ENCODE data around the gene FA2H.

The FA2H gene

DNA sequence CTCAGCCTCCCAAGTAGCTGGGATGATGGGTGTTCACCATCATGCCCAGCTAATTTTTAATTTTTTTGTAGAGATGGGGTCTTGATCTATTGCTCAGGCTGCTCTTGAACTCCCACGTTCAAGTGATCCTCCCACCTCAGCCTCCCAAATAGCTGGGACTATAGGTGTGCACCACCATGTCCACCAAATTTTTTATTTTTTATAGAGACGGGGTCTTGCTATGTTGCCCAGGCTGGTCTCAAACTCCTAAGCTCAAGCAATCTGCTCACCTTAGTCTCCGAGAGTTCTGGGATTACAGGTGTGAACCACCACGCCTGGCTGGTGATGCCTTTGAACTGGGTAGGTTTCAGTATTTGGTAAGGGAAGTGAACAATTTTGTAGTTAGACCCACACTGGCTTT, 30.1 kb downstream of the FA2H start:
- DNase-seq (ENCODE audit: low read depth) = no peak
- TF ChIP-seq, protein P1, sequence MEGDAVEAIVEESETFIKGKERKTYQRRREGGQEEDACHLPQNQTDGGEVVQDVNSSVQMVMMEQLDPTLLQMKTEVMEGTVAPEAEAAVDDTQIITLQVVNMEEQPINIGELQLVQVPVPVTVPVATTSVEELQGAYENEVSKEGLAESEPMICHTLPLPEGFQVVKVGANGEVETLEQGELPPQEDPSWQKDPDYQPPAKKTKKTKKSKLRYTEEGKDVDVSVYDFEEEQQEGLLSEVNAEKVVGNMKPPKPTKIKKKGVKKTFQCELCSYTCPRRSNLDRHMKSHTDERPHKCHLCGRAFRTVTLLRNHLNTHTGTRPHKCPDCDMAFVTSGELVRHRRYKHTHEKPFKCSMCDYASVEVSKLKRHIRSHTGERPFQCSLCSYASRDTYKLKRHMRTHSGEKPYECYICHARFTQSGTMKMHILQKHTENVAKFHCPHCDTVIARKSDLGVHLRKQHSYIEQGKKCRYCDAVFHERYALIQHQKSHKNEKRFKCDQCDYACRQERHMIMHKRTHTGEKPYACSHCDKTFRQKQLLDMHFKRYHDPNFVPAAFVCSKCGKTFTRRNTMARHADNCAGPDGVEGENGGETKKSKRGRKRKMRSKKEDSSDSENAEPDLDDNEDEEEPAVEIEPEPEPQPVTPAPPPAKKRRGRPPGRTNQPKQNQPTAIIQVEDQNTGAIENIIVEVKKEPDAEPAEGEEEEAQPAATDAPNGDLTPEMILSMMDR (IDR thresholded peaks at IDR 0.05; ENCODE audit: insufficient read depth, low read depth, low read length, missing control alignments) = no peak
- no peak overlapping the region for H3K4me3 ChIP-seq (ENCODE audit: low read length)

DNA sequence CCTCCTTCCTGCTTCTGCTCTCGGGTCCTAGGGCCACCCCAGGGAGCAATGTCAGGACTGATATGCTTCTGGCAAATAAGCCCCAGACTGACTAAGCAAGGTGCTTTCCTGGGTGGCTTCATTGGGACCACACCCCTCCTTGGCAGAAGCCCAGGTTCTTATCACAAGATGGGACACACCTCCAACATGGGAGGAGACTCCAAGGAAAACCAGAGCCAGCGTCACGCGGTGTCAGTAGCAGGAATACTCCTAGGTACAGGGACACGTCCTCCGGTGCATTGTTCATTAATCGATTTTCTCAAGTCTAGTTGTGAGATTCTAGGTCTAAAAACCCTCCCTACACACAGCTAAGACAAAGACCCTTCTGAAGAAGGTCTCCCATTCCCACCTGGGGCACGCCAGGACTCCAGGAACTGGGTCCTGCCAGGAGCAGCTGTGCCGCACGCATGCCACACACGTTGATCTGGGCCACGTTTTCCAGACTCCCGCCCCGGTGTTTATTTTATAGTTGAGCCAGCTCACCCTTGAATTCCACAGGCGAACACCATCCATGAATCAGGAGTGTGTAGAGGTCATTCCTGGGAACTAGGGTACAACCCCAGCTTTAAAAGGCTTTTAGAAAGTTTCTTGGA, 30.8 kb downstream of the FA2H start:
- H3K4me3 ChIP-seq (ENCODE audit: low read length) = peak overlapping the region; percentile 25
- TF ChIP-seq, protein P1 (IDR thresholded peaks at IDR 0.05; ENCODE audit: insufficient read depth, low read depth, low read length, missing control alignments) = no peak
- DNase-seq (ENCODE audit: low read depth) = peak; percentile 99

DNA sequence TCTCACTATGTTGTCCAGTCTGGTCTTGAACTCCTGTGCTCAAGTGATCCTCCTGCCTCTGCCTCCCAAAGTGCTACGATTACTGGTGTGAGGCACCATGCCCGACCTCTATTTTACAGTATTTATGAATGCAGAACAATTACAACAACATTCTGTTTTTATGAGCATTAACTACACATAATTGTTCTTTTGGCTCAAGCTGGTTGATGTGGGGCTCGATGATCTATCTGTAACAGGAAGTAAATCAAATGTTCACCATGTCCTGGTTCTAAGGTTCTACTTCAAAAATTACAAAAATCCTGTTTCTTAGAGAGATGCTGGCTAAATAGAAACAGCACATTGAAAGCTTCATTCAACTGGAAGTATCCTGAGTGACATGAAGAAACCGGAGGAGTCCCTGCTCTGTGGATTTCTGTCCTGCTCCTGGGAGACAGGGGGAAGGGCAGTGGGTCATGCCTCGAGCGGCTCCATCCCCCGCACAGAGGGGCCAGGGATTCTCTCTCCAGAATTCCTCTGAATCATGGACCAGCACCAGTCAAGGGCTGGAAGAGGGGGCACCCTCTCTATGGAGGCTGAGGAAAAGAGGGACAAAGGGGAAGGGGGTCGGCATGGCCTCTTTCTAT, 31.5 kb downstream of the FA2H start:
- DNase-seq (ENCODE audit: low read depth) = no peak
- H3K4me3 ChIP-seq (ENCODE audit: low read length) = no peak overlapping the region
- TF ChIP-seq, protein P1 (IDR thresholded peaks at IDR 0.05; ENCODE audit: insufficient read depth, low read depth, low read length, missing control alignments) = no peak

DNA sequence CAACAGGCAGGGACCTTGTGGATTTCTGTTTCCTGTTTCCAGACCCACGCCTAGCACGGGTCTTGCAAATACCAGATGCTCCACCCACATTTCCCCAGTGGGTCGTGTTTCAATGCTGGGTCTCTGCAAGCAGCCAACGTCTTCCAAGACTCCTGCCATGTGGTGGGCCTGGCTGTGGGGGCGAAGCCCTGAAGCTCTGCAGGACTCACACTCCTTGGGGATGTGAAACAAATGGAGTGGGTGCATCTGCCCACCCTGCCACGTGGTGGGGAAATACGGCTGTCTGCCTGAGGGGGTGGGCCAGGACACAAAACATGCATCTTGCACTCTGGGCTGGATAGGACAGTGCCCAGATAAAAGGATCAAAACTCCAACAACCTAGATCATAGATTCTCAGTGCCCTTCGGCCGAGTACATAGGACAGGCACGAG, 32.6 kb downstream of the FA2H start:
- H3K4me3 ChIP-seq (ENCODE audit: low read length) = no peak overlapping the region
- DNase-seq (ENCODE audit: low read depth) = peak; percentile 25
- TF ChIP-seq, protein P1 (IDR thresholded peaks at IDR 0.05; ENCODE audit: insufficient read depth, low read depth, low read length, missing control alignments) = peak; percentile 1

DNA sequence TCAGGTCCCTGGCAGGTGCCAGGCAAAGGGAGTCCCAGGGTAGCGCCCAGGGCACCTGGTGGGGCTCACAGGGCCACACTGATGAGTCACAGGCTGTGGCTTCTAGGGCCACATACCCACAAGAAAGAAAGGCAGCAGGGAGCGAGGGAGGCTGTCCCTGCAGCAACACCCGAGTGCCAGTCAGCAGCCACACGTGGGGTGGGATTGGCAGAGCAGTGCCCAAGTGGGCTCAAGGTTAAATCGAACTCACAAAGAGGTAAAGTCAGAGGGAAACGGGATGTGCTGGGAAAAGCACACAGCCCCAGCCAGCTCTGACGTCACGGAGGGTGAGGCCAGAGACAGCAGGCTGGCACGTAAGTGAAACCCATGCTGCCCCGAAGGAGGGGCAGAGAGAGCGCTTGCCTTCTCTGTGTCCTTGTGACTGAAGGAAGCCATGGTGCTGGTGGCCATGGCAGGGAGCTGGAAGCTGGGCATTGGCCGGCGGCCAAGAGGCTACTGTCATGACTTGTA, 33.8 kb downstream of the FA2H start:
- TF ChIP-seq, protein P1 (IDR thresholded peaks at IDR 0.05; ENCODE audit: insufficient read depth, low read depth, low read length, missing control alignments) = no peak
- DNase-seq (ENCODE audit: low read depth) = peak; percentile 86
- H3K4me3 ChIP-seq (ENCODE audit: low read length) = no peak overlapping the region

DNA sequence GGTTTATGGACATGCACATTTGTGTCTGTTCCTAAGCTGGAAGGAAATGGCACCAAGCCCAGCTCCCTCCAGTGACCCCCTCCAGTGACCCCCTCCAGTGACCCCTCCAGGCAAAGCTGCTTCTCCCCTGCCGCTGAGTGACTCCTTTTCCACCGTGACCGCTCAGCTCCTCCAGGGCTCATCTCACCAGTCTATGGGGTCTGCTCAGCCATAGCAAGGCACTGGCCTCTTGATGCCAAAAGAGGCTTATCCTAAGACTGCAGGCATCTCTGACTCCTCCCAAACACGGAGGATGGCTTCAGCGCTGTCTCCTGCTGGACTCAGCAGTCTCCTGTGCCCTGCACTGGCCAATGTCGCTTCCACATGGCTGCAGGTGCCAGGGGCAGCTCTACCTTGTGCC, 35.3 kb downstream of the FA2H start:
- no peak overlapping the region for H3K4me3 ChIP-seq (ENCODE audit: low read length)
- TF ChIP-seq, protein P1 (IDR thresholded peaks at IDR 0.05; ENCODE audit: insufficient read depth, low read depth, low read length, missing control alignments) = no peak
- DNase-seq (ENCODE audit: low read depth) = no peak
